ENCODE measurements around the gene RIN1.
"Not testable (repeated sequence)": the region's sequence is repeated elsewhere in the genome, so short reads cannot be mapped to it uniquely, and the experiment has no call there.

Gene RIN1

GRCh38 chr11:66336234-66337102 is at the start of gene RIN1:
Gene RIN1, minus strand, starts transcription at chr11:66336434. Its CDS starts 32 bp downstream, at chr11:66336402.
- H3K36me3 ChIP-seq (ENCODE audit: control insufficient read depth in 2 of 2, insufficient read depth in 2 of 2, low read length in 2 of 2): peaks cover 20 to 43% of the 10 kb centered on the region in 2 donors
- H3K4me1 ChIP-seq (ENCODE audit: control insufficient read depth in 2 of 2, insufficient read depth in 2 of 2, low read length in 2 of 2): peaks cover 14 to 16% of the 10 kb centered on the region in 2 donors
- no peaks in the 10 kb centered on the region for H3K9me3 ChIP-seq (ENCODE audit: control insufficient read depth in 2 of 2, low read length in 2 of 2)
- peak within 1 kb of the TSS; percentile 61 to 80 for H3K27ac ChIP-seq (ENCODE audit: low read depth in 2 of 2, low read length in 2 of 2)
- H3K9ac ChIP-seq (ENCODE audit: low read depth in 1 of 2, low read length in 2 of 2): peak within 1 kb of the TSS; percentile 70 to 77
- H3K27me3 ChIP-seq (ENCODE audit: control insufficient read depth in 2 of 2, insufficient read depth in 2 of 2, low read length in 2 of 2): no peaks in the 10 kb centered on the region
- peak within 1 kb of the TSS; percentile 72 to 74 for H3K4me3 ChIP-seq (ENCODE audit: low read length in 2 of 2)

GRCh38 chr11:66384316-66384715 is 48.1 kb upstream of the RIN1 start:
- not testable (repeated sequence) for H3K9ac ChIP-seq (ENCODE audit: low read depth in 1 of 2, low read length in 2 of 2); H3K9me3 ChIP-seq (ENCODE audit: control insufficient read depth in 2 of 2, low read length in 2 of 2); H3K4me3 ChIP-seq (ENCODE audit: low read length in 2 of 2)

GRCh38 chr11:66380264-66380663 is 44.0 kb upstream of the RIN1 start:
- not testable (repeated sequence) for H3K27ac ChIP-seq (ENCODE audit: low read depth in 2 of 2, low read length in 2 of 2); H3K36me3 ChIP-seq (ENCODE audit: control insufficient read depth in 2 of 2, insufficient read depth in 2 of 2, low read length in 2 of 2); H3K27me3 ChIP-seq (ENCODE audit: control insufficient read depth in 2 of 2, insufficient read depth in 2 of 2, low read length in 2 of 2); H3K4me1 ChIP-seq (ENCODE audit: control insufficient read depth in 2 of 2, insufficient read depth in 2 of 2, low read length in 2 of 2); H3K9ac ChIP-seq (ENCODE audit: low read depth in 1 of 2, low read length in 2 of 2); H3K4me3 ChIP-seq (ENCODE audit: low read length in 2 of 2); H3K9me3 ChIP-seq (ENCODE audit: control insufficient read depth in 2 of 2, low read length in 2 of 2)

More at GRCh38 chr11:66384316-66384715, 48.1 kb upstream of the RIN1 start:
- not testable (repeated sequence) for H3K27me3 ChIP-seq (ENCODE audit: control insufficient read depth in 2 of 2, insufficient read depth in 2 of 2, low read length in 2 of 2); H3K4me1 ChIP-seq (ENCODE audit: control insufficient read depth in 2 of 2, insufficient read depth in 2 of 2, low read length in 2 of 2); H3K27ac ChIP-seq (ENCODE audit: low read depth in 2 of 2, low read length in 2 of 2); H3K36me3 ChIP-seq (ENCODE audit: control insufficient read depth in 2 of 2, insufficient read depth in 2 of 2, low read length in 2 of 2)

GRCh38 chr11:66373690-66374287 is 37.6 kb upstream of the RIN1 start:
- H3K9ac ChIP-seq (ENCODE audit: low read depth in 1 of 2, low read length in 2 of 2); H3K9me3 ChIP-seq (ENCODE audit: control insufficient read depth in 2 of 2, low read length in 2 of 2); H3K27me3 ChIP-seq (ENCODE audit: control insufficient read depth in 2 of 2, insufficient read depth in 2 of 2, low read length in 2 of 2); H3K27ac ChIP-seq (ENCODE audit: low read depth in 2 of 2, low read length in 2 of 2); H3K36me3 ChIP-seq (ENCODE audit: control insufficient read depth in 2 of 2, insufficient read depth in 2 of 2, low read length in 2 of 2); H3K4me3 ChIP-seq (ENCODE audit: low read length in 2 of 2): not testable (repeated sequence)
- peaks cover 4 to 16% of the 10 kb centered on the region in 2 donors for H3K4me1 ChIP-seq (ENCODE audit: control insufficient read depth in 2 of 2, insufficient read depth in 2 of 2, low read length in 2 of 2)

- no peak overlapping the region for H3K9ac ChIP-seq (ENCODE audit: low read depth in 1 of 2, low read length in 2 of 2)
- no peaks in the 10 kb centered on the region for H3K9me3 ChIP-seq (ENCODE audit: control insufficient read depth in 2 of 2, low read length in 2 of 2)
- no peak overlapping the region for H3K4me3 ChIP-seq (ENCODE audit: low read length in 2 of 2)
- H3K27ac ChIP-seq (ENCODE audit: low read depth in 2 of 2, low read length in 2 of 2): no peak overlapping the region
- no peaks in the 10 kb centered on the region for H3K27me3 ChIP-seq (ENCODE audit: control insufficient read depth in 2 of 2, insufficient read depth in 2 of 2, low read length in 2 of 2)
- H3K4me1 ChIP-seq (ENCODE audit: control insufficient read depth in 2 of 2, insufficient read depth in 2 of 2, low read length in 2 of 2): peaks cover 4 to 16% of the 10 kb centered on the region in 2 donors
- peaks cover 2 to 3% of the 10 kb centered on the region in 2 donors for H3K36me3 ChIP-seq (ENCODE audit: control insufficient read depth in 2 of 2, insufficient read depth in 2 of 2, low read length in 2 of 2)
Measured at GRCh38 chr11:66373265-66373664, 37.0 kb upstream of the RIN1 start.

- H3K27ac ChIP-seq (ENCODE audit: low read depth in 2 of 2, low read length in 2 of 2): peak within 1 kb of the TSS; percentile 83 to 87
- no peaks in the 10 kb centered on the region for H3K27me3 ChIP-seq (ENCODE audit: control insufficient read depth in 2 of 2, insufficient read depth in 2 of 2, low read length in 2 of 2)
- H3K4me3 ChIP-seq (ENCODE audit: low read length in 2 of 2): peak within 1 kb of the TSS; percentile 72 to 80
- peak within 1 kb of the TSS; percentile 72 to 88 for H3K9ac ChIP-seq (ENCODE audit: low read depth in 1 of 2, low read length in 2 of 2)
- peaks cover 4 to 16% of the 10 kb centered on the region in 2 donors for H3K4me1 ChIP-seq (ENCODE audit: control insufficient read depth in 2 of 2, insufficient read depth in 2 of 2, low read length in 2 of 2)
- H3K9me3 ChIP-seq (ENCODE audit: control insufficient read depth in 2 of 2, low read length in 2 of 2): no peaks in the 10 kb centered on the region
- H3K36me3 ChIP-seq (ENCODE audit: control insufficient read depth in 2 of 2, insufficient read depth in 2 of 2, low read length in 2 of 2): peaks cover 8 to 13% of the 10 kb centered on the region in 2 donors
Measured at GRCh38 chr11:66371627-66372415, 35.6 kb upstream of the RIN1 start, which contains the start of gene SLC29A2. Gene SLC29A2, minus strand, starts transcription at chr11:66371760. Its CDS starts 169 bp downstream, at chr11:66371591.

- no peaks in the 10 kb centered on the region for H3K9me3 ChIP-seq (ENCODE audit: control insufficient read depth in 2 of 2, low read length in 2 of 2)
- peaks cover 4 to 16% of the 10 kb centered on the region in 2 donors for H3K4me1 ChIP-seq (ENCODE audit: control insufficient read depth in 2 of 2, insufficient read depth in 2 of 2, low read length in 2 of 2)
- H3K4me3 ChIP-seq (ENCODE audit: low read length in 2 of 2): no peak overlapping the region
- no peak overlapping the region for H3K27ac ChIP-seq (ENCODE audit: low read depth in 2 of 2, low read length in 2 of 2)
- no peak overlapping the region for H3K9ac ChIP-seq (ENCODE audit: low read depth in 1 of 2, low read length in 2 of 2)
- H3K36me3 ChIP-seq (ENCODE audit: control insufficient read depth in 2 of 2, insufficient read depth in 2 of 2, low read length in 2 of 2): peaks cover 8 to 15% of the 10 kb centered on the region in 2 donors
- no peaks in the 10 kb centered on the region for H3K27me3 ChIP-seq (ENCODE audit: control insufficient read depth in 2 of 2, insufficient read depth in 2 of 2, low read length in 2 of 2)
Measured at GRCh38 chr11:66369073-66369894, 33.0 kb upstream of the RIN1 start.

- peaks cover 4 to 16% of the 10 kb centered on the region in 2 donors for H3K4me1 ChIP-seq (ENCODE audit: control insufficient read depth in 2 of 2, insufficient read depth in 2 of 2, low read length in 2 of 2)
- peaks cover 8 to 17% of the 10 kb centered on the region in 2 donors for H3K36me3 ChIP-seq (ENCODE audit: control insufficient read depth in 2 of 2, insufficient read depth in 2 of 2, low read length in 2 of 2)
- no peaks in the 10 kb centered on the region for H3K9me3 ChIP-seq (ENCODE audit: control insufficient read depth in 2 of 2, low read length in 2 of 2)
- H3K9ac ChIP-seq (ENCODE audit: low read depth in 1 of 2, low read length in 2 of 2): no peak overlapping the region
- no peak overlapping the region for H3K27ac ChIP-seq (ENCODE audit: low read depth in 2 of 2, low read length in 2 of 2)
- H3K27me3 ChIP-seq (ENCODE audit: control insufficient read depth in 2 of 2, insufficient read depth in 2 of 2, low read length in 2 of 2): no peaks in the 10 kb centered on the region
- no peak overlapping the region for H3K4me3 ChIP-seq (ENCODE audit: low read length in 2 of 2)
Measured at GRCh38 chr11:66368484-66368883, 32.2 kb upstream of the RIN1 start.

- Histone ChIP-seq H3K9ac (ENCODE audit: low read depth in 1 of 2, low read length in 2 of 2) (no peak overlapping the region), H3K27ac (ENCODE audit: low read depth in 2 of 2, low read length in 2 of 2) (no peak overlapping the region), H3K9me3 (ENCODE audit: control insufficient read depth in 2 of 2, low read length in 2 of 2) (no peaks in the 10 kb centered on the region), H3K4me3 (ENCODE audit: low read length in 2 of 2) (no peak overlapping the region), H3K27me3 (ENCODE audit: control insufficient read depth in 2 of 2, insufficient read depth in 2 of 2, low read length in 2 of 2) (no peaks in the 10 kb centered on the region), H3K36me3 (ENCODE audit: control insufficient read depth in 2 of 2, insufficient read depth in 2 of 2, low read length in 2 of 2) (peaks cover 12 to 18% of the 10 kb centered on the region in 2 donors), H3K4me1 (ENCODE audit: control insufficient read depth in 2 of 2, insufficient read depth in 2 of 2, low read length in 2 of 2) (peaks cover 4 to 15% of the 10 kb centered on the region in 2 donors)
Measured at GRCh38 chr11:66367561-66368312, 31.5 kb upstream of the RIN1 start.

Measured in mucosa of rectum (tissue), 2 donors.